ENCODE data around the gene SLC22A17. TPM values are rescaled to one million over a fixed set of nuclear protein-coding genes. Genes with fewer than 3 reads are reported as not detected.

Gene SLC22A17
- total RNA-seq, 4 donors from 2014 or later: 7.7 to 13.0 (median 8.4) TPM

GRCh38 chr14:23385642-23386265 is 33.1 kb upstream of the SLC22A17 start:
- DNase-seq (ENCODE audit: low spot score) (no peak), ATAC-seq (ENCODE audit: low FRiP score) (no peak)
- no peak for TF ChIP-seq CTCF (IDR thresholded peaks at IDR 0.05)

GRCh38 chr14:23385244-23385641 is 32.6 kb upstream of the SLC22A17 start:
- no peak for TF ChIP-seq CTCF (IDR thresholded peaks at IDR 0.05)
- ATAC-seq (ENCODE audit: low FRiP score) (no peak), DNase-seq (ENCODE audit: low spot score) (no peak)

GRCh38 chr14:23384364-23385080 is 31.8 kb upstream of the SLC22A17 start:
- DNase-seq (ENCODE audit: low spot score) (no peak), ATAC-seq (ENCODE audit: low FRiP score) (no peak)
- TF ChIP-seq CTCF (IDR thresholded peaks at IDR 0.05): no peak

- TF ChIP-seq CTCF (IDR thresholded peaks at IDR 0.05): no peak
- no peak for ATAC-seq (ENCODE audit: low FRiP score)
- no peak for DNase-seq (ENCODE audit: low spot score)
Observed at GRCh38 chr14:23382731-23383440, 30.2 kb upstream of the SLC22A17 start.

- no peak for TF ChIP-seq CTCF (IDR thresholded peaks at IDR 0.05)
- ATAC-seq (ENCODE audit: low FRiP score): no peak
Observed at GRCh38 chr14:23382276-23382675, 29.6 kb upstream of the SLC22A17 start.

GRCh38 chr14:23381871-23382270 is 29.2 kb upstream of the SLC22A17 start:
- DNase-seq (ENCODE audit: low spot score) (no peak), ATAC-seq (ENCODE audit: low FRiP score) (no peak)
- TF ChIP-seq CTCF (IDR thresholded peaks at IDR 0.05): no peak

More at GRCh38 chr14:23382276-23382675, 29.6 kb upstream of the SLC22A17 start:
- DNase-seq (ENCODE audit: low spot score): no peak

Data from omental fat pad (tissue), 4 donors.